HG03442 (cell line): ENCODE measurements around the gene POP4.

Experiments used
- ATAC-seq: cut with Tn5 transposase; IDR thresholded peaks from one replicate; pipeline ENCODE4 v1.9.1; 2021; ENCODE audit warnings: mild to moderate bottlenecking, moderate library complexity; ENCODE audit not compliant: unreplicated experiment

The POP4 gene

GRCh38 chr19:29629836-29630534 is 23.9 kb downstream of the POP4 start:
- ATAC-seq = no peak

GRCh38 chr19:29630655-29631054 is 24.6 kb downstream of the POP4 start:
- no peak for ATAC-seq

- ATAC-seq = no peak
These were observed 25.4 kb downstream of the POP4 start for GRCh38 chr19:29631450-29631849.

GRCh38 chr19:29634002-29634401 is 27.9 kb downstream of the POP4 start:
- ATAC-seq = no peak

DNA sequence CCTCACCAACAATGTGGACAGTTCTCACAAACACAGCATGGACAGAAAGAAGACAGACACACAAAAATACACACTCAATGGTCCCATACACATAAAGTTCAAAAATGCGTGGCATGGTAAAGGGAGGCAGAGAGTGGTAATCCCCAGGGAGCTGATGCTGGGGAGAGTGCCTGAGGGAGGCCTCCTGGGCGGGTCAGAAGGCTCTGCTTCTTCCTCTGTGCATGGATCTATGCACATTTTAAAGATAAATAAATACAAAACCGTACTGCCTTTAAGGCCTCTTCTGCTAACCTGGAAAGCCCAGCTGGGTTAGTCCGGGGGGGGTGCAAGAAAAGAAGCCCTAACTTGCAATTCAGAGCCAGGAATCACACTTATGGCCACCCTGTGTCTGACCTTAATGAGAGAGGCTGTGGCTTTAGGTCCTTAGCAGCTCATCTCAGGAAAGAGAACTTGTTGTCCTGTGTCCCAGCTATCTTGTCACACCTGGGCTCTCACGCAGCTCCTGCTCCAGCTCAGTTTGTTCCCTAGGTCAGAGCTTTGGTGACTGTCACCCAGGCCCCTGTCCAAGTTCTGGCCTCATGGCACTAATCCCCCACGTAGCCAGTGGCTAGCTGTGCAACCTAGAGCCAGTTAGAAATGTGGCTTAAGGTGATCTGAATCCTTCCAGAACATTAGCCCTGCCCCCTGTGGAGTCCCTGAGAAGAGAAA is 28.5 kb downstream of the POP4 start:
- ATAC-seq = no peak

- ATAC-seq = no peak
These were observed 29.9 kb downstream of the POP4 start for GRCh38 chr19:29635963-29636362.

DNA sequence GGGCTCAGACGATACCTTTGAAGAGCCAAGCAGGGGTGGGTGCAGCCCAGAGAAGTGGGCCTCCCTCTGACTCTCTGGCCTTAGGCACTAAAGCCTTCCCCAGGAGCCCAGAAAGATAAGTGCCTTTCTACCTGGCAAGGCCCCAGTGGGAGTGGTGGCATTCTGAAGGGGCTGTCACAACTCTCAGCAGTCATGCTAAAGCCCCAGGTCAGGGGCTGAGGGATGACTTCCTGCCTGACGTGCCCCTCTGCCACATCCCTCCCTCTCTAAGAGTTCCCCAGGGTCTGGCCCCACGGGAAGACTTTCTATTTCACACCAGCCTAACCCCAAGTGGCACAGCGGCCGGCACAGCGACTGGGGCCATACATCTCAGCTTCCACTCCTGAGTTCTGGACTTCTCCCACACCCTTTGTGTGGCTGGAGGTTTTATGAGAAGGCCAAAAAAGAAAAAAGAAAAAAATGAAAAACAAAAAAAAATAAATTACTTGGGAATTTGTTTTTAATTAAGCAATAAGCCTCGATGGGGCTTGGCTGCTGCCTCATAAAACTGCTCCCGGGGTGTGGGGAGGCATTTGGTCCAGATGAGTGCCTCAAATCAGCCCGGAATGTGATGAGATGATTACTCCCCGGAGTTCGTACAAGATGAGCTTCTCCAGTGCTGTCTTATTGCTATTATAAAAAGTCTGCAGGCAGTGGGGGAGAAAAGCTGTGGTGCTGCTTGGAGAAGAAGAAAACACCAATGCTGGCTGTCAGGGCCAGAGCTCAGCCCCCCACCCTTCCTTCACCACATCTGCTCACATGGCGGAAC is 30.7 kb downstream of the POP4 start:
- ATAC-seq = no peak

- ATAC-seq = no peak
These were observed 33.0 kb downstream of the POP4 start for GRCh38 chr19:29639086-29639485.

GRCh38 chr19:29640231-29640630 is 34.1 kb downstream of the POP4 start:
- no peak for ATAC-seq

GRCh38 chr19:29641597-29641996 is 35.5 kb downstream of the POP4 start:
- ATAC-seq = no peak

- ATAC-seq = no peak
These were observed 37.4 kb downstream of the POP4 start for GRCh38 chr19:29643361-29643935.

DNA sequence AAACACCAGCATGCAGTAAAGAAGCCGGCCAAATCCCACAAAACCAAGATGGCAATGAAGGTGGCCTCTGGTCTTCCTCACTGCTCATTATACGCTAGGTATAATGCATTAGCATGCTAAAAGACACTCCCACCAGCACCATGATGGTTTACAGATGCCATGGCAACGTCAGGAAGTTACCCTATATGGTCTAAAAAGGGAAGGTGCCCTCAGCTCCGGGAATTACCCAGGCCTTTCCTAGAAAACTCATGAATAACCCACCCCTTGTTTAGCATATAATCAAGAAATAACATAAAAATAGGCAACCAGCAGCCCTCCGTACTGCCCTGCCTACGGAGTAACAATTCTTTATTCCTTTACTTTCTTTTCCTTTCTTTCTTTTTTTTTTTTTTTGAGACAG is 38.1 kb downstream of the POP4 start:
- no peak for ATAC-seq

DNA sequence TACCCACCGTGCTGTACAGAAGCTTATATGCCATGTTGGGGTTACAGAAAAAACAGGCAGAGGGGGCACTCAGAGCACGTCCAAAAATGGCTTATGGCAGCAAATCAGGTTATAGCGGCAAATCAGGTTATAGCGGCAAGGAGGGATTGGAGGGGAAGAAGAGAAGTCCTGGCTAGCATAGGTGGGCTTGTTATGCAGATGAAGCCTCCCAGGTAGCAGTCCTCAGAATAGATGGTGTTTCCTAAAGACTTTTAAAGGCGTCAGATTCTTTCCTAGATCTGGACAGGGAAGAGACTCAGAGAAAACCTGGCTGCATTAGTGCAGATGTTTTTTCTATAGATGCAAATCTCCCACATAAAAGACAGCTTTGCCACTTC is 39.4 kb downstream of the POP4 start:
- no peak for ATAC-seq

DNA sequence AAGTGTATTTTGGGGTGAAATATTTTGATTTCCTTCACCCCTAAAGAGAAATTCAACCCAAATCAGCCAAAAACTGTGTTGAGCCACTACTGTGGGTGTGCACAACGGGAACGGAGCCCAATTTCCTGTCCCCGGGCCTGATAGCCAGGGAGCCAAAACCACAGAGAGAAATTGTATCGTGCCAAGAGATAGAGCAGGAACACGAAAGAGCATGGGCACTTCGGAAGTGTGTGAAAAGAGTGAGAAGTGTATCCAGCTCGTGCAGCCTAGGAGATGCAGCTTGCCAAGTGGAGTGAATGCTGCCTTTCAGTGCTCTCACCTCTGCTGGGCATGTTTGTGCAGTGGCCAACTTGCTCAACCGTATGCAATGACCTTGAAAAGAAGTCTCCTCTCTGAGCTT is 39.8 kb downstream of the POP4 start:
- ATAC-seq = no peak

- no peak for ATAC-seq
These were observed 44.8 kb downstream of the POP4 start for GRCh38 chr19:29650772-29651387.

GRCh38 chr19:29651622-29652394 is 45.7 kb downstream of the POP4 start:
- no peak for ATAC-seq

DNA sequence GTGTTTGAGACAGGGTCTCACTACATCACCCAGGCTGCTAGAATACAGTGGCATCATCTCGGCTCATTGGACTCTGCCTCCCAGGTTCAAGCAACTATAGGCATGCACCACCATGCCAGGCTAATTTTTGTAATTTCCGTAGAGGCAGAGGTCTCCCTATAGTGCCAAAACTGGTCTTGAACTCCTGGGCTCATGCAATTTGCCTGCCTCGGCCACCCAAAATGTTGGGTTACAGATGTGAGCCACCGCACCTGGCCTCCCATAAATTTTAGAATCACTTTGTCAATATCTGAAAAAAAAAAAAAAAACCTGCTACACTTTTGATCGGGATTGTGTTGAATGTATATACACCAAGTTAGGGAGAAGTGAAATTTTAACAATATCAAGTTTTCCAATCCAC is 47.3 kb downstream of the POP4 start:
- no peak for ATAC-seq

- ATAC-seq = no peak
These were observed 49.7 kb downstream of the POP4 start for GRCh38 chr19:29655648-29656335.

GRCh38 chr19:29658221-29658991 is 52.3 kb downstream of the POP4 start:
- ATAC-seq = no peak
